Left forelimb (tissue), 1 donor: Measurements from ENCODE around the gene PIP5K1B.
"Not testable (repeated sequence)": the region's sequence is repeated elsewhere in the genome, so short reads cannot be mapped to it uniquely, and the experiment has no call there.

Experiments used
- DNase-seq: peaks from one replicate; pipeline ENCODE4 v3.0.0-alpha.2; 2018; ENCODE audit warnings: low spot score

The PIP5K1B gene

GRCh38 chr9:69030851-69031645 is 326.0 kb downstream of the PIP5K1B start:
- DNase-seq: no peak

DNA sequence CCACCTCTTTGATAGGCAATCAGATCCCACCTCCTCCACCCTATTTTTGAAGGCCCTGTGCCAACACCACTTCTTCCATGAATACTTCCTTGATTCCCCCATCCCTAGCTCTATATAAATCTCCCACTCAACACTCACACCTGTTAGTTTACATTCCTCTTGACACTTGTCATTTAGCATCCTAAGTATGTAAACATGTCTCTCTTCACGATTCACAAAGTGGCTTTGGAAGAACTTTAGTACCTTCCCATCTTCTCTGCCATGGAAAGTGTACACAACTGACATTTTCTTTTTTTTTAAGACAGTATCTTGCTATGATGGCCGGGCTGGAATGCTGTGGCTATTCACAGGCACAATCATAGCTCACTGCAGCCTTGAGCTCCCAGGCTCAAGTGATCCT is 329.0 kb downstream of the PIP5K1B start:
- no peak for DNase-seq

GRCh38 chr9:69035438-69036308 is 330.6 kb downstream of the PIP5K1B start, which contains the start of gene FXN:
FXN (plus strand) TSS chr9:69035752; CDS start chr9:69035783, 31 bp downstream.
- DNase-seq: peak; percentile 93

GRCh38 chr9:69036309-69036708 is 331.3 kb downstream of the PIP5K1B start:
- no peak for DNase-seq

DNA sequence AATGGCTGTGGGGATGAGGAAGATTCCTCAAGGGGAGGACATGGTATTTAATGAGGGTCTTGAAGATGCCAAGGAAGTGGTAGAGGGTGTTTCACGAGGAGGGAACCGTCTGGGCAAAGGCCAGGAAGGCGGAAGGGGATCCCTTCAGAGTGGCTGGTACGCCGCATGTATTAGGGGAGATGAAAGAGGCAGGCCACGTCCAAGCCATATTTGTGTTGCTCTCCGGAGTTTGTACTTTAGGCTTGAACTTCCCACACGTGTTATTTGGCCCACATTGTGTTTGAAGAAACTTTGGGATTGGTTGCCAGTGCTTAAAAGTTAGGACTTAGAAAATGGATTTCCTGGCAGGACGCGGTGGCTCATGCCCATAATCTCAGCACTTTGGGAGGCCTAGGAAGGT is 331.8 kb downstream of the PIP5K1B start:
- no peak for DNase-seq

- DNase-seq: no peak
These were observed 335.6 kb downstream of the PIP5K1B start for GRCh38 chr9:69040646-69041045.

- no peak for DNase-seq
These were observed 339.5 kb downstream of the PIP5K1B start for GRCh38 chr9:69044240-69045219.

DNA sequence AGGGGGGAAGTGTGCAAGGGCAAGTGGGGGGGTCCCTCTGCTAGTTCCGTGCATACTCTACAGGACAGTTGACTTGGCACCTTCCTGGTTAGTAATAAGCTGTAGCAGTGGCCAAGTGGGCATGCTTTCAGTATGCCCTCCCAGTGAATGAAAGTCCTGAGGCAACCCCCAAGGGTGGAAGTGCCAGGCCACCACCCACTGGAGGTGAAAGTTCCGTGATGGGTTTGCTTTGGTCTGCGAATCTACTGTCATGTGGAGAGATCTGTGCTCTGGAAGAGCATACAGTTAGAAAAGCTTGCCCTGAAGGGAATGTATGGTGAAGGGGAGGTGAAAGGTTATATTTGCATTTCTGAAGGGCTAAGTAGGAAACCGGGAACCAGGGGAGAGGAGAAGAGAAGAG is 340.8 kb downstream of the PIP5K1B start:
- no peak for DNase-seq

DNA sequence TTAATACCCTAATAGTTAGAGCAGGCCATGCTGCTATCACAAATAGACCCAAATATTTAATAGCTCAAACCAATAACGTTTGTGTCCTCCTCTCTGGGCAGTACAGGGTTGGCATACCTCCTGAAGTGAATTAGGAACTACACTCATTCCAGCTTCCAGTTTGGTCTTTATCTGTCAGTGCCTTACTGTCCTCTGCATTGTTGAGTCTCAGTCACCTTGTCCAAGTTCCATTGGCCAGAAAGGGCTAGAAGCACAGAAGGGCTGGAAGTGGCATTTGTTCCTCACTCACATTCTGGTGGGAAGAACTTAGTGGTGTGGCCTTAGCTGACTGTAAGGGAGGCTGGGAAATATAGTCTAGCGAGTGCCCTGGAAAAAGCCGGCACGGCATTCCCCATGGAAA is 341.7 kb downstream of the PIP5K1B start:
- DNase-seq: no peak

DNA sequence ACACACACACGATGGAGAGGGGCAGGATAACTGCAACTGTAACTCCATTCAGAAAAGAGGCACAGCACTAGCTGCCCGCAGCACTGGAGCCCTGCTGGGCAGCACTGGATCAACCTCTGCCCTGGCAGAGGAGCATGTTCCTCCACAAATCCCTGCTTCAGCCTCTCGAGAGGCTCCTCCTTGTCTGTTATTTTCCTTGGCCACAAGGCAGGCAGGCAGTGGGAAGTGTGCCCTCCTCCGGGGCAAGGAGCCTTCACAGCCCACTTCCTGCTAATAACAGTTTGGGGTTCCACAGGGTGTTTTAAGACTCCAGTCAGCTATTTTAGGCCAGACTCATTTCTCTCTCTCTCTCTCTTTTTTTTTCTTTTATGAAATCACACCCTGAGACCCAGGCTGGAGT is 342.3 kb downstream of the PIP5K1B start:
- DNase-seq: no peak

DNA sequence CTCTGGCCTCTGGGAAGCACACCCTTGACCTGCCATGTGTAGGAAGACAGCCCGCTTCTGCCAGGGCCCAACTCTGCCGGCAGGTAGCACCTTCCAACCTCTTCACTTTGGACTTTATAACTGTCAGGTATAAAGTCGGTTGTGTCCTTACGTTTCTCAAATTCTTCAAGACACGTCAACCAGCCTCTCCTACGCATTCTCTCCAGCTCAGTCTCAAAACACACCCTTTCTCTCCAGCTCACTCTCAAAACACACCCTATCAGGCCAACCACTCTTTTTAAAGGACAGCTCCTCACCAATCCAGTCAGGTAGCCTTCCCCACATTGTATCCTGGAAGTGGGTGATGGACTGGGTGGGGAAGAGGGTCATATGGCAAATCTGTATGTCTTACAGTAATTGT is 344.1 kb downstream of the PIP5K1B start:
- no peak for DNase-seq

DNA sequence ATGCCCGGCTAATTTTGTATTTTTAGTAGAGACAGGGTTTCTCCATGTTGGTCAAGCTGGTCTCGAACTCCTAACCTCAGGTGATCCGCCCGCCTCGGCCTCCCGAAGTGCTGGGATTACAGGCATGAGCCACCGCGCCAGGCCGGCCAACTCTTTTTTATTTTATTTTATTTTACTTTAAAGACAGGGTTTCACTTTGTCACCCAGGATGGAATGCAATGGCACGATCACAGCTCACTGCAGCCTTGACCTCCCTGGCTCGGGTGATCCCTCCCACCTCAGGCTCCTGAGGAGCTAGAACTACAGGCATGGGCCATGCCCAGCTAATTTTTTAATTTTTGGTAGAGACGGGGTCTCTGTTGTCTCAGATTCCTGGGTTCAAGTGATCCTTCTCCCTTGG is 345.9 kb downstream of the PIP5K1B start:
- not testable (repeated sequence) for DNase-seq

- DNase-seq: no peak
These were observed 349.9 kb downstream of the PIP5K1B start for GRCh38 chr9:69054989-69055388.

DNA sequence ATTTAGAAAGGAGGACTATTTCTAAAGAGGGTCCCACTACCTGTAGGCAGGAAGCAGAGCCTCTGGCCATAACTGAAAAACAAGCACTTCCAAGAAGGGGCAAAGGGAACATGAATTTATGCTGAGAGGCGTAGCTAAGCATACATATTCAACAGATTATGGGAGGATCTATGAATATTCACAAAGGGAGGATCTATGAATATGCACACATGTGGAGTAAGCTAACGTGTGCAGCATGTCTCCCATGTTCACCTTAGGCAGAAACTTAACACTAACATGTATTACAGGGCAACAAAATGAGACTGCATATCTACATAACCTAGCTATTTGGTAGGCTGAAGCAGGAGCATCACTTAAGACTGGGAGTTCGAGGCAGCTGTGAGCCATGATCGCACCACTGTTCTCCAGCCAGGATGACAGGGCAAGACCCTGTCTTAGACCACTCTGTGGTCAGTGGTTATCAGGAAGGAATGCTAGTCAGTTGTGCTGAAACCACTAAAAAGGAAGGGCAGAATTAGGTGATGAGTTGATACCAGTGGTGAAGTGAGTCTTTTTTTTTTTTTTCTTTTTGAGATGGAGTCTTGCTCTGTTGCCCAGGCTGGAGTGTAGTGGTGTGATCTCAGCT is 351.3 kb downstream of the PIP5K1B start:
- DNase-seq: no peak

DNA sequence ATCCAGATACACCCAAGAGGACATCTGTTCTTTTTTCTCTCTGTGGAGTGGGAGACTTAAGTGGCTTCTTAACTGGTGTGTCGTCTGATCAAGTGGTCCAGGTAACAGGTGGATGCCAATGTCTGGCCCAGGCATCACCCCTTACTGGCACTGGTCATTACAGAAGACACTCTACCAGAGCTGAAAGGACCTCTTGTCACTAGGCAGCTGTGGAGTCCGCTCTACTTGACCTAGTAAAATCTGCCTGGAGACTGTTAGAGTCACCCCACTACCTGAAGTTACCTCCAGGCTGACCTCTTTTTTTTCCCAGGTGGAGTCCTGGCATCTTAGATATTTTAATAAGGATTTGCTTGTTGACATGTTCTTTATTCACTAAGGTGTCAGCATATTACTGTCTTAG is 353.1 kb downstream of the PIP5K1B start:
- no peak for DNase-seq
